ENCODE measurements around the gene FBXL7.

FBXL7 gene

GRCh38 chr5:15819617-15820016 lies 319.6 kb downstream of the FBXL7 start:
- Histone ChIP-seq H3K27me3 (ENCODE audit: insufficient read depth, low read length) (no peaks in the 10 kb centered on the region), H3K27ac (ENCODE audit: low read depth, low read length) (no peak overlapping the region), H2BK12ac (ENCODE audit: low read length) (no peak overlapping the region), H3K18ac (ENCODE audit: low read length) (no peak overlapping the region), H2AK5ac (ENCODE audit: low read length) (no peak overlapping the region), H2BK120ac (ENCODE audit: insufficient read depth, low read length, poor library complexity) (no peak overlapping the region), H3K36me3 (ENCODE audit: control insufficient read depth in 1 of 2, insufficient read depth in 2 of 2, low read length in 2 of 2) (no peaks in the 10 kb centered on the region), H3K9me3 (ENCODE audit: insufficient read depth, low read depth, low read length) (no peaks in the 10 kb centered on the region), H3K4ac (ENCODE audit: low read depth, low read length) (no peak overlapping the region), H3K14ac (ENCODE audit: low read length) (no peak overlapping the region), H2BK5ac (ENCODE audit: low read depth, low read length, poor library complexity) (no peak overlapping the region), H3K79me1 (ENCODE audit: low read length) (no peaks in the 10 kb centered on the region), H3K23ac (ENCODE audit: low read length) (no peak overlapping the region), H3K4me2 (ENCODE audit: low read length) (no peak overlapping the region), H2AFZ (ENCODE audit: insufficient read depth, low read length, poor library complexity) (no peak overlapping the region), H3K9ac (ENCODE audit: low read length) (no peak overlapping the region), H4K8ac (ENCODE audit: low read depth, low read length) (no peak overlapping the region), H3K4me3 (ENCODE audit: low read depth, low read length) (no peak overlapping the region), H4K12ac (ENCODE audit: low read depth, low read length) (no peak overlapping the region), H3K4me1 (ENCODE audit: control insufficient read depth in 1 of 2, insufficient read depth in 2 of 2, low read length in 2 of 2) (peaks cover 0 to 2% of the 10 kb centered on the region in 2 experiments), H3K79me2 (ENCODE audit: control insufficient read depth, insufficient read depth, low read length, poor library complexity) (no peaks in the 10 kb centered on the region), H4K91ac (ENCODE audit: low read depth, low read length) (no peak overlapping the region)
- WGBS (ENCODE audit: extremely low coverage, insufficient coverage, insufficient read length): no CpG with 5 or more reads among the region's 5 CpGs
- DNase-seq: no peak

- no peak overlapping the region for H4K8ac ChIP-seq (ENCODE audit: low read depth, low read length)
- H3K27ac ChIP-seq (ENCODE audit: low read depth, low read length): no peak overlapping the region
- H3K4me1 ChIP-seq (ENCODE audit: control insufficient read depth in 1 of 2, insufficient read depth in 2 of 2, low read length in 2 of 2): peaks cover 0 to 2% of the 10 kb centered on the region in 2 experiments
- no peak overlapping the region for H2BK12ac ChIP-seq (ENCODE audit: low read length)
- H3K79me1 ChIP-seq (ENCODE audit: low read length): no peaks in the 10 kb centered on the region
- no peak overlapping the region for H3K4ac ChIP-seq (ENCODE audit: low read depth, low read length)
- H4K91ac ChIP-seq (ENCODE audit: low read depth, low read length): no peak overlapping the region
- H3K23ac ChIP-seq (ENCODE audit: low read length): no peak overlapping the region
- no peak overlapping the region for H2AK5ac ChIP-seq (ENCODE audit: low read length)
- no peak overlapping the region for H3K18ac ChIP-seq (ENCODE audit: low read length)
- no peak overlapping the region for H3K14ac ChIP-seq (ENCODE audit: low read length)
- H3K27me3 ChIP-seq (ENCODE audit: insufficient read depth, low read length): no peaks in the 10 kb centered on the region
- no peak overlapping the region for H3K4me3 ChIP-seq (ENCODE audit: low read depth, low read length)
- H2BK5ac ChIP-seq (ENCODE audit: low read depth, low read length, poor library complexity): no peak overlapping the region
- H4K12ac ChIP-seq (ENCODE audit: low read depth, low read length): no peak overlapping the region
- no peaks in the 10 kb centered on the region for H3K9me3 ChIP-seq (ENCODE audit: insufficient read depth, low read depth, low read length)
- no peaks in the 10 kb centered on the region for H3K79me2 ChIP-seq (ENCODE audit: control insufficient read depth, insufficient read depth, low read length, poor library complexity)
- no peak overlapping the region for H3K4me2 ChIP-seq (ENCODE audit: low read length)
- no peak for DNase-seq
- no peak overlapping the region for H3K9ac ChIP-seq (ENCODE audit: low read length)
- H3K36me3 ChIP-seq (ENCODE audit: control insufficient read depth in 1 of 2, insufficient read depth in 2 of 2, low read length in 2 of 2): no peaks in the 10 kb centered on the region
- H2BK120ac ChIP-seq (ENCODE audit: insufficient read depth, low read length, poor library complexity): no peak overlapping the region
- no peak overlapping the region for H2AFZ ChIP-seq (ENCODE audit: insufficient read depth, low read length, poor library complexity)
These were observed 321.5 kb downstream of the FBXL7 start for GRCh38 chr5:15821506-15821905.

- Histone ChIP-seq H3K9ac (ENCODE audit: low read length) (no peak overlapping the region), H2AFZ (ENCODE audit: insufficient read depth, low read length, poor library complexity) (no peak overlapping the region), H2BK120ac (ENCODE audit: insufficient read depth, low read length, poor library complexity) (no peak overlapping the region), H3K4me3 (ENCODE audit: low read depth, low read length) (no peak overlapping the region), H3K36me3 (ENCODE audit: control insufficient read depth in 1 of 2, insufficient read depth in 2 of 2, low read length in 2 of 2) (no peaks in the 10 kb centered on the region), H3K27me3 (ENCODE audit: insufficient read depth, low read length) (no peaks in the 10 kb centered on the region), H4K91ac (ENCODE audit: low read depth, low read length) (no peak overlapping the region), H3K27ac (ENCODE audit: low read depth, low read length) (no peak overlapping the region), H2BK12ac (ENCODE audit: low read length) (no peak overlapping the region), H3K14ac (ENCODE audit: low read length) (no peak overlapping the region), H3K23ac (ENCODE audit: low read length) (no peak overlapping the region), H3K4ac (ENCODE audit: low read depth, low read length) (no peak overlapping the region), H3K9me3 (ENCODE audit: insufficient read depth, low read depth, low read length) (no peaks in the 10 kb centered on the region), H3K4me1 (ENCODE audit: control insufficient read depth in 1 of 2, insufficient read depth in 2 of 2, low read length in 2 of 2) (peaks cover 0 to 2% of the 10 kb centered on the region in 2 experiments), H3K79me2 (ENCODE audit: control insufficient read depth, insufficient read depth, low read length, poor library complexity) (no peaks in the 10 kb centered on the region), H2BK5ac (ENCODE audit: low read depth, low read length, poor library complexity) (no peak overlapping the region), H3K4me2 (ENCODE audit: low read length) (no peak overlapping the region), H4K12ac (ENCODE audit: low read depth, low read length) (no peak overlapping the region), H2AK5ac (ENCODE audit: low read length) (no peak overlapping the region), H3K79me1 (ENCODE audit: low read length) (no peaks in the 10 kb centered on the region), H4K8ac (ENCODE audit: low read depth, low read length) (no peak overlapping the region), H3K18ac (ENCODE audit: low read length) (no peak overlapping the region)
- WGBS (ENCODE audit: extremely low coverage, insufficient coverage, insufficient read length): no CpG with 5 or more reads among the region's 2 CpGs
- DNase-seq: no peak
These were observed 323.4 kb downstream of the FBXL7 start for GRCh38 chr5:15823398-15823797.

GRCh38 chr5:15827741-15828140 lies 327.8 kb downstream of the FBXL7 start:
- H3K27ac ChIP-seq (ENCODE audit: low read depth, low read length): no peak overlapping the region
- H3K18ac ChIP-seq (ENCODE audit: low read length): no peak overlapping the region
- no peaks in the 10 kb centered on the region for H3K79me1 ChIP-seq (ENCODE audit: low read length)
- no peak overlapping the region for H2AK5ac ChIP-seq (ENCODE audit: low read length)
- H3K36me3 ChIP-seq (ENCODE audit: control insufficient read depth in 1 of 2, insufficient read depth in 2 of 2, low read length in 2 of 2): no peaks in the 10 kb centered on the region
- H2BK120ac ChIP-seq (ENCODE audit: insufficient read depth, low read length, poor library complexity): no peak overlapping the region
- H3K4me3 ChIP-seq (ENCODE audit: low read depth, low read length): no peak overlapping the region
- no peaks in the 10 kb centered on the region for H3K79me2 ChIP-seq (ENCODE audit: control insufficient read depth, insufficient read depth, low read length, poor library complexity)
- H3K27me3 ChIP-seq (ENCODE audit: insufficient read depth, low read length): no peaks in the 10 kb centered on the region
- no peaks in the 10 kb centered on the region for H3K9me3 ChIP-seq (ENCODE audit: insufficient read depth, low read depth, low read length)
- WGBS (ENCODE audit: extremely low coverage, insufficient coverage, insufficient read length): no CpG with 5 or more reads among the region's 1 CpG
- H2BK5ac ChIP-seq (ENCODE audit: low read depth, low read length, poor library complexity): no peak overlapping the region
- H2AFZ ChIP-seq (ENCODE audit: insufficient read depth, low read length, poor library complexity): no peak overlapping the region
- no peak overlapping the region for H4K8ac ChIP-seq (ENCODE audit: low read depth, low read length)
- H3K4me1 ChIP-seq (ENCODE audit: control insufficient read depth in 1 of 2, insufficient read depth in 2 of 2, low read length in 2 of 2): no peaks in the 10 kb centered on the region
- no peak for DNase-seq
- no peak overlapping the region for H3K9ac ChIP-seq (ENCODE audit: low read length)
- H4K12ac ChIP-seq (ENCODE audit: low read depth, low read length): no peak overlapping the region
- H2BK12ac ChIP-seq (ENCODE audit: low read length): no peak overlapping the region
- H3K4me2 ChIP-seq (ENCODE audit: low read length): no peak overlapping the region
- no peak overlapping the region for H4K91ac ChIP-seq (ENCODE audit: low read depth, low read length)
- H3K4ac ChIP-seq (ENCODE audit: low read depth, low read length): no peak overlapping the region
- no peak overlapping the region for H3K14ac ChIP-seq (ENCODE audit: low read length)
- H3K23ac ChIP-seq (ENCODE audit: low read length): no peak overlapping the region
